H1 (cell line): Measurements from ENCODE around the gene VAT1L. TPM values are rescaled to one million over a fixed set of nuclear protein-coding genes. Genes with fewer than 3 reads are reported as not detected.

ENCODE experiments used
- ASH2L ChIP-seq: fragments of 200-600, 300-600 bp; sonication (generic); IDR thresholded peaks from one replicate; pipeline ENCODE4 v1.7.1; 2017; ENCODE audit warnings: low read length
- SIN3A ChIP-seq, 2 experiments: IDR thresholded peaks in 1 of 2; conservative IDR thresholded peaks in 1 of 2; 2 replicates each; pipeline ENCODE4 v1.6.1; 2011 to 2012; ENCODE audit warnings: low read length in 2 of 2, improper control_type of control experiment in 1 of 2, low read depth in 1 of 2, mild to moderate bottlenecking in 1 of 2
- polyA plus RNA-seq, 7 experiments: library from polyadenylated mRNA; depleted of rRNA in 3 of 7; stranded (reverse) in 5 of 7; unstranded in 2 of 7; fragments of >200 nt in 5 of 7; fragments of 200-250 nt in 2 of 7; gene quantifications; 1 replicate in 5 of 7; 2 replicates in 1 of 7; 4 replicates in 1 of 7; pipeline versions ENCODE4 v1.2.1 to v1.2.3, GENCODE V29; 2011 to 2013; ENCODE audit warnings: missing spikeins in 2 of 7, mixed read lengths in 2 of 7
- total RNA-seq: library from RNA; stranded (reverse); fragmentation: NEBNext Ultra II Directional; extraction: Animal tissue kit (Norgen Biotek cat#: 25700); gene quantifications from 2 replicates; pipeline ENCODE4 v1.2.1, GENCODE V29; 2021

VAT1L gene
- total and polyA plus RNA-seq, 2 of the 8 experiments (the other 6 are each of a cell fraction or from before 2014, with no cell fraction given): 46.3 to 48.2 TPM

DNA sequence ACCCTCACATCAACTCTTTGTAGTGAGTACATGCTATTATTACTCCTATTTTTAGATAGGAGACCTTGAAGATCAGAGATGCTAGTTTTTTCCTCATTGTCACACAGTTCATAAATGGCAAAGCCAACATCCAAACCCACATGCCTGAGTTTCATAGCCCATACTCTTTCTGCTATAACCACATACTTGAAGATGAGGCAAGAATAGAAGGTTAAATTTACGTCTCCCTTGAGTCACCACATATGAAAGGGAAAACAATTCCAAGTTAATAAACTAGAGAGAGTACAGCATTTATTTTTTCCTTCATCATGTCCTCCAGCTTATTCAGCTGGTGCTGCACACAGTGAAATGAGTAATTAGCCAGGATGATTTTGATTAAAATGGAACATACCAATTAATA is 42.4 kb upstream of the VAT1L start (continued):
- TF ChIP-seq SIN3A (conservative IDR thresholded peaks at IDR 0.05 in 1 of 2, IDR thresholded peaks at IDR 0.05 in 1 of 2; ENCODE audit: low read depth in 1 of 2, low read length in 2 of 2): no peak
- no peak for TF ChIP-seq ASH2L
- TF ChIP-seq, all 59 proteins: peak for 0
